Nephron progenitor cell (in vitro differentiated cells): Measurements from ENCODE around the gene GGNBP2.

Source experiments
- DNase-seq: peaks from one replicate; pipeline ENCODE4 v3.0.0; 2021
- H3K27ac Mint-ChIP-seq: 2 replicates; pipeline ENCODE4 v1.8.0; 2021; ENCODE audit warnings: mild to moderate bottlenecking, moderate library complexity, mixed read lengths
- H3K27me3 Mint-ChIP-seq: 2 replicates; pipeline ENCODE4 v1.8.0; 2021; ENCODE audit warnings: mild to moderate bottlenecking, low read depth, mixed read lengths; ENCODE audit not compliant: poor library complexity
- H3K36me3 Mint-ChIP-seq: 2 replicates; pipeline ENCODE4 v1.8.0; 2021; ENCODE audit warnings: low read depth, mixed read lengths
- H3K4me1 Mint-ChIP-seq: 2 replicates; pipeline ENCODE4 v1.8.0; 2021; ENCODE audit warnings: mixed read lengths
- H3K4me3 Mint-ChIP-seq: 2 replicates; pipeline ENCODE4 v1.8.0; 2021; ENCODE audit warnings: mild to moderate bottlenecking, moderate library complexity, mixed read lengths
- H3K9me3 Mint-ChIP-seq: 2 replicates; pipeline ENCODE4 v1.8.0; 2021; ENCODE audit warnings: mild to moderate bottlenecking, moderate library complexity, mixed read lengths
- TF ChIP-seq, protein P1 (sequence below): fragments of 200-600 bp; sonication (generic); IDR thresholded peaks from 2 replicates; pipeline ENCODE4 v1.5.0; 2021; ENCODE audit warnings: antibody characterized with exemption

Gene GGNBP2

DNA sequence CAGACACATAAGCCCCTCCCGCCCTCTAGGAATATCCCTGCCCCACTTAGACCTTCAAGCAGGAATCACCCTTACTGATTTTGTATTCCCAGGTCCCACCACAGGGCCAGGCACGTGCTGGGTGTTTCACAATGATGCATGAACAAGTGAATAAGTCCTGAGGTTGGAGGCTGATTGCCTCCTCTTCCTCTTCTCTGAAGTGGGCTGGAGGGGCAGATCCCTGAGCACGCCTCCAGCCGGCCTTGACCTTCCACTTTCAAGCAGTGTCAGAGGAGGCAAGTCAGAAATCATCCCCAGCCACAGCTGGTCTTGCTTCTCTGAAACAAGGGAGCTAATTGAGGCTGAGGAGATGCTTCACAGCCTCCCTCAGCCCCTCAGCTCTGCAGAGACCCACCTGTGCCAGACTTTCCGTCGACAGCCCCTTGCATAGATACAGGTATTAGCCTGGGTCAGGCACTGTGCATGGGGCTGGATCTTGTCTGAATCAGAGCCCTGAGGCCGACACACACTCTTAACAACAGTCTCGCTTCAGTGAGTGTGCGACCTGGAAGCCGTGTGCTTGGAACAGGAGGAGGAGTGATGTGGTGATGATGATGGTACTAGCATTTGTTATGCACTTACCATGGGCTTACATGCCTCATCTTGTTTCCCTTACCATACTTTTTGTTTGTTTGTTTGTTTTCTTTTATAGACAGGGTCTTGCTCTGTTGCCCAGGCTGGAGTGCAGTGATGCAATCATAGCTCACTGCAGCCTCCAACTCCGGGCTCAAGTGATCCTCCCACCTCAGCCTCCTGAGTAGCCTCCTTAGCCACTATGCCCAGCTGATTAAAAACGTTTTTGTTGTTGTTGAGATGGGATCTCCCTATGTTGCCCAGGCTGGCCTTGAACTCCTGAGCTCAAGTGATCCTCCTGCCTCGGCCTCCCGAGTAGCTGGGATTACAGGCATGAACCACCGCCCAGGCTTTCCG lies 71.6 kb downstream of the GGNBP2 start:
- H3K4me1 Mint-ChIP-seq = peaks cover 50% of the 10 kb centered on the region
- peaks cover 4% of the 10 kb centered on the region for H3K9me3 Mint-ChIP-seq
- TF ChIP-seq, protein P1, sequence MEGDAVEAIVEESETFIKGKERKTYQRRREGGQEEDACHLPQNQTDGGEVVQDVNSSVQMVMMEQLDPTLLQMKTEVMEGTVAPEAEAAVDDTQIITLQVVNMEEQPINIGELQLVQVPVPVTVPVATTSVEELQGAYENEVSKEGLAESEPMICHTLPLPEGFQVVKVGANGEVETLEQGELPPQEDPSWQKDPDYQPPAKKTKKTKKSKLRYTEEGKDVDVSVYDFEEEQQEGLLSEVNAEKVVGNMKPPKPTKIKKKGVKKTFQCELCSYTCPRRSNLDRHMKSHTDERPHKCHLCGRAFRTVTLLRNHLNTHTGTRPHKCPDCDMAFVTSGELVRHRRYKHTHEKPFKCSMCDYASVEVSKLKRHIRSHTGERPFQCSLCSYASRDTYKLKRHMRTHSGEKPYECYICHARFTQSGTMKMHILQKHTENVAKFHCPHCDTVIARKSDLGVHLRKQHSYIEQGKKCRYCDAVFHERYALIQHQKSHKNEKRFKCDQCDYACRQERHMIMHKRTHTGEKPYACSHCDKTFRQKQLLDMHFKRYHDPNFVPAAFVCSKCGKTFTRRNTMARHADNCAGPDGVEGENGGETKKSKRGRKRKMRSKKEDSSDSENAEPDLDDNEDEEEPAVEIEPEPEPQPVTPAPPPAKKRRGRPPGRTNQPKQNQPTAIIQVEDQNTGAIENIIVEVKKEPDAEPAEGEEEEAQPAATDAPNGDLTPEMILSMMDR = no peak
- peaks cover 5% of the 10 kb centered on the region for H3K36me3 Mint-ChIP-seq
- no peak for DNase-seq
- H3K27me3 Mint-ChIP-seq = peaks cover 17% of the 10 kb centered on the region
- no peak overlapping the region for H3K4me3 Mint-ChIP-seq
- no peak overlapping the region for H3K27ac Mint-ChIP-seq

DNA sequence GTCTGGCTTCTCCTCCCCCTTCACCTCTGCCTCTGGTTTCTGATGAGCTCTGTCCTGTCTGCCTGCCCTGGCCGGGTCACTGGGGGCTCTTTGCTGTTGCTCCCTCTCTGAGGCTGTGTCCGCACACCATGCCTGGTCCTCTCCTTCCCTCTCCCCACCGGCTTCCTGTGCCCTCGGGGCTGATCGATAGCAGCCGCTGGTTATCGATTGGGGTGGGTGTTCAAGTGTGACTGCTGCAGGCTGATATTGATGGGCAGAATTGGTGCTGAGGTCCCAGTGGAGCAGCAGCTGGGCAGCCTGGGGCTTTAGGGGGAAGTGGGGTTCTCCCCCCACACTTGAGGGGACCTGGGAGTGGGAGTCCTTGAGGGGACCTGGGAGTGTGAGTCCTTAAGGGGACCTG lies 73.1 kb downstream of the GGNBP2 start:
- Mint-ChIP-seq H3K27me3 (peaks cover 17% of the 10 kb centered on the region), H3K9me3 (no peaks in the 10 kb centered on the region), H3K4me1 (peaks cover 43% of the 10 kb centered on the region), H3K27ac (no peak overlapping the region), H3K4me3 (no peak overlapping the region), H3K36me3 (no peaks in the 10 kb centered on the region)
- TF ChIP-seq, protein P1 = no peak
- no peak for DNase-seq

GRCh38 chr17:36623281-36623680 lies 78.6 kb downstream of the GGNBP2 start:
- no peak overlapping the region for H3K4me3 Mint-ChIP-seq
- no peak overlapping the region for H3K27ac Mint-ChIP-seq
- DNase-seq = no peak
- TF ChIP-seq, protein P1 = no peak
- no peaks in the 10 kb centered on the region for H3K36me3 Mint-ChIP-seq
- H3K4me1 Mint-ChIP-seq = peaks cover 19% of the 10 kb centered on the region
- peaks cover 21% of the 10 kb centered on the region for H3K27me3 Mint-ChIP-seq
- H3K9me3 Mint-ChIP-seq = no peaks in the 10 kb centered on the region

DNA sequence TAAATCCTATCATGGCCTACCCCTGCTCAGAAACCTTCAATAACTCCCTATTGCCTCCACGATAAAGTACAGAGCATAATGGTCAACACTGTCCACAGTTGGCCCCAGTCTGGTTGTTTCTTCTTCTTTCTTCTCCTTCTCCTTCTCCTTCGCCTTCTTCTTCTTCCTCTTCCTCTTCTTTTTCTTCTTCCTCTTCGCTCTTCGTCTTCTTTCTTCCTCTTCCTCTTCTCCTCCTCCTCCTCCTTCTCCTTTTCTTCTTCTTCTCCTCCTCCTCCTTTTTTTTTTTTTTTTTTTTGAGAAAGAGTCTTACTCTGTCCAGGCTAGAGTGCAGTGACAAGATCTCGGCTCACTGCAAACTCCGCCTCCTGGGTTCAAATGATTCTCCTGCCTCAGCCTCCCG lies 80.5 kb downstream of the GGNBP2 start:
- no peak for DNase-seq
- no peaks in the 10 kb centered on the region for H3K36me3 Mint-ChIP-seq
- H3K27me3 Mint-ChIP-seq = peaks cover 18% of the 10 kb centered on the region
- H3K27ac Mint-ChIP-seq = no peak overlapping the region
- no peak overlapping the region for H3K4me3 Mint-ChIP-seq
- H3K9me3 Mint-ChIP-seq = no peaks in the 10 kb centered on the region
- TF ChIP-seq, protein P1 = no peak
- H3K4me1 Mint-ChIP-seq = peaks cover 24% of the 10 kb centered on the region

- Mint-ChIP-seq H3K4me1 (peaks cover 31% of the 10 kb centered on the region), H3K27ac (no peak overlapping the region), H3K36me3 (no peaks in the 10 kb centered on the region), H3K4me3 (no peak overlapping the region), H3K27me3 (peaks cover 37% of the 10 kb centered on the region), H3K9me3 (no peaks in the 10 kb centered on the region)
- TF ChIP-seq, protein P1 = no peak
- peak; percentile 61 for DNase-seq
Observed at GRCh38 chr17:36627101-36627500, 82.4 kb downstream of the GGNBP2 start.

DNA sequence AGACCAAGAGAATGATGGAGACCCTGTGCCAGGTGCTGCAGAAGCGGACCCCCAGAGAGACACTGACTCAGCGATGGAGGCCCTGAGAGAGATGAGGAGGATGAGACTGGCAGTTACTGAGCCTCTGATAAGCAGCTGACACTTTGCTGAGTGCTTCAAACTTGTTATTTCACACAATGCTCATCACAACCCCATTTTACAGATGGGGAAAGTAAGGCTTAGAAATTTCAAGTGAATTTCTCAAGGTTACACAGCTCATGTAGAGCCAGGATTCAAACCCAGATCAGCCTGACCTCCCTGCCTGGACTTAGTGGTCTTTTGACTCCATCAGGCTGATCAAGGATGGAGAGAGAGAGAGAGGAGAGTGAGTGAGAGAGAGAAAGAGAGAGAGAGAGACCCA lies 83.9 kb downstream of the GGNBP2 start:
- Mint-ChIP-seq H3K27ac (no peak overlapping the region), H3K9me3 (no peaks in the 10 kb centered on the region), H3K4me3 (no peak overlapping the region), H3K4me1 (peaks cover 45% of the 10 kb centered on the region), H3K36me3 (no peaks in the 10 kb centered on the region), H3K27me3 (peaks cover 51% of the 10 kb centered on the region)
- TF ChIP-seq, protein P1 = no peak
- no peak for DNase-seq
